HuH-7 (cell line): ENCODE measurements around the gene ERO1B.
A peak's percentile ranks its signal among the peaks of the same experiment; 100 is the strongest.
"Not testable (repeated sequence)": the region's sequence is repeated elsewhere in the genome, so short reads cannot be mapped to it uniquely, and the experiment has no call there.

Experiments
- DNase-seq: peaks from one replicate; pipeline ENCODE4 v3.0.0; 2011; ENCODE audit warnings: low spot score

The ERO1B gene

DNA sequence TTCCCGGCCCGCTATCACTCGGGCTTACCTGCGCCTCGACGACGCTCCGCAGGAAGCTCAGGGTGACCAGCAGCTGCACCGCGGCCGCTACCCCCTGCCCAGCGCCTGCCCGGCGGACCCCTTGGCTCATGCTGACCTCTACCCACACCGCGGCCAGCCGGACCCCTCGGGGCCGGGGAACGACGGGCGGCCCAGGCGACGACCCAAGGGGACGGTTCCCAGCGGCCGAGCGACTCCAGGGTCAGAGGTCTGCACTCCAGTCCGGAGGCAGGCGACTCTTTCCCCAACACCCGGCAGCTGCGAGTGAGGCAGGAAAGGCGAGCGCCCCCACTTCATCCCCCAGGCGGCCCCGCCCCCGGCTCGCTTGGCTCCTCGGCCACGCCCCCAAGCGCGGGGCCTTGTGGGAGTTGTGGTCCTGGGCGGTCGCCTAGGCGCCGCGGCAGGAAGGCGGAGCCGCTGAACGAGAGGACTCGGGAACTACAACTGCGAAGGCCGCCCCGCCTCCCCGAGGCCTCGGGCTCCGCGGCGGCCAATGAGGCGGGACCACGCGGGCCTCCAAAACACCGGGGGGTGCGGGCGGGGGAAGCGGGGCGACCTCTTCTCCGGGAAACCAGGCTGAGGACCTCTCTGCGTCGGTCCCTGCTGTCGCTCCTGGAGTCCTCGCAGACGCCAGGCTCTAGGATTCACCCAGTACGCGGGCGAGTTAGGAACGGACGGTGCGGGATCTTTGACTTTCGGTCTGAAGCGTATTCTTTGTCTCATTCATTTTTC lies at the start of gene ERO1B:
Gene ERO1B, minus strand, starts transcription at position 305 of the 771 bp plus-strand sequence. Its CDS starts 175 bp downstream, at position 130.
- peak; percentile 89 for DNase-seq

- DNase-seq: not testable (repeated sequence)
Observed at GRCh38 chr1:236331412-236331811, 49.7 kb upstream of the ERO1B start.

GRCh38 chr1:236326432-236326831 lies 44.7 kb upstream of the ERO1B start:
- DNase-seq: no peak

DNA sequence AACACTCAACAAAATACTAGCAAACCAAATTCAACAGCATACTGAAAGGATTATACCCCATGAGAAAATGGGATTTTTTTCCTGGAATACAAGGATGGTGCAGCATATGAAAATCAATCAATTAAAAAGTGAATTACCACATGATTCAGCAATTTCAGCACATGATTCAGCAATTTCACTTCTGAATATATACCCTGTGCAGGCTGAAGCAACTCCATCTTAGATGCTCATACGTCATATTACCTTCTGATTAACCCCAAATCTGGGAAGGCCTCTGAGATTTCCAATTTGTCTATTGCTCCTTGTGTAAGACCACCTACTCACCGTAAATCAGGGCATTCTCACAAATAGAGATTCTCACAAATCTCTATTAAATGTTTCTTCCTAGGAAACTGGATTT lies 43.8 kb upstream of the ERO1B start:
- no peak for DNase-seq

- DNase-seq: no peak
Observed at GRCh38 chr1:236323819-236324411, 42.2 kb upstream of the ERO1B start.

DNA sequence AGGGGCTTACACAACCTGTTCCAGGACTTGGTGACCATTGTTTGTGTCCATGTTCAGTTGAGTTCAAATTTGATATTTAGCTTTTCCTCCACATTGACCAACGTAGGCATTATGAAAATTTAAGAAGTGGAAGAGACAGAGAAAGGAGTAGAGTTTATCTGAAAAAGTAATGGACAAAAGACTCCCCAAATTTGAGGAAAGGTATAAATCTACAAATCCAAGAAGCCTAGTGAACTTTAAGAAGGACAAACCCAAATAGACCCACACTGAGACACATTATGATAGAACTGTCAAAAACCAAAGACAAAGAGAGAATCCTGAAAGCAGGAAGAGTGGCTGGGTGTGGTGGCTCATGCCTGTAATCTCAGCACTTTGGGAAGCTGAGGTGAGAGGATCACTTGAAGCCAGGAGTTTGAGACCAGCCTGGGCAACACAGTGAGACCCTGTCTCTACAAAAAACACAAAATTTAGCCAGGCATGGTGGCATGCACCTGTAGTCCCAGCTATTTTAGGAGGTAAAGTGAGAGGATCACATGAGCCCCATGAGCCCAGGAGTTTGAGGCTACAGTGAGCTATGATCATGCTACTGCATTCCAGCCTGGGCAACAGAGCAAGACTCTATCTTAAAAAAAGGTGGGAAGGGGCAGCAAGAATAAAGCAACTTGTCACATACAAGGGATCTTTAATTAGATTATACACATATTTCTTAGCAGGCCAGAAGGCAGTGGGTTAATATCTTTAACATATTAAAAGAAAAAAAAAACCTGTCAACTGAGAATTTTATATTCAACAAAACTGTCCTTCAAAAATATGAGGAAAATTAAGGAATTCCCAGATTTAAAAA lies 41.0 kb upstream of the ERO1B start:
- DNase-seq: no peak

DNA sequence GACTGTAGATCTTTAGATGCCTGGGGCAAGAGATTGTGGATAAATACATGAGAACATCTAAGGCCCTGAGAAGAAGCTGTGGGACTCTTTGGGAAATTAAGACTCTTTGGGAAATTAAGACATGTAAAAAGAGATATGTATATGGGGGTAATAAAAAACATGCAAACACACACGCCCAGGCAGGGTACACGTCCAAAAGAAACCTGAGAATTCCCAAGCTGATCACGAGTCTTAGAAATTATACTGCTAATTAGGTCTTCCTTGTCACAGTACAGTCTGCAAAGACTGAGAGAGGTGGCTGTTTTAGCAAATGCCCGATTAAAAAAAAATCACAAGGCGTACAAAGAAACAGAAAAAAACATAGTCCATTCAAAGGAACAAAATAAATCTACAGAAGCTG lies 39.3 kb upstream of the ERO1B start:
- DNase-seq: no peak

- no peak for DNase-seq
Observed at GRCh38 chr1:236320671-236321070, 38.9 kb upstream of the ERO1B start.

DNA sequence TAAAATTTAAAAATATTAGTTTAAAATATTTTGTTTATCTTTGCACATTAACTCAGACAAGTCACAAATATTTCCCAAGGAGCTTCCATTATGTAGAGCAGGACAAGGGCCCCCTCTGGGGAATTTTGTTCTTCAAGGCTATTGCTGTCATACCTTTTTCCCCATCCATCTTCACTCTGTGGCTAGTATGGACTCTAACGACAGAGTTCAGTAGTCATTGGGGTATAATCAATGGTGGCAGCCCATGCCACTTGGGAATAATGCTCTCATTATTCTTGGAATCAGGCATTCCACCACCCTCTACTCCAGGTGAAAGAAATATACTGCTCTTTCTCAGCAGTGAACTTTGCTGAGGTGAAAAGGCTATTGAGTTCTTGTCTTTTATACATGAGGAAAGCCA lies 38.5 kb upstream of the ERO1B start:
- no peak for DNase-seq

GRCh38 chr1:236316437-236316836 lies 34.7 kb upstream of the ERO1B start:
- DNase-seq: no peak

DNA sequence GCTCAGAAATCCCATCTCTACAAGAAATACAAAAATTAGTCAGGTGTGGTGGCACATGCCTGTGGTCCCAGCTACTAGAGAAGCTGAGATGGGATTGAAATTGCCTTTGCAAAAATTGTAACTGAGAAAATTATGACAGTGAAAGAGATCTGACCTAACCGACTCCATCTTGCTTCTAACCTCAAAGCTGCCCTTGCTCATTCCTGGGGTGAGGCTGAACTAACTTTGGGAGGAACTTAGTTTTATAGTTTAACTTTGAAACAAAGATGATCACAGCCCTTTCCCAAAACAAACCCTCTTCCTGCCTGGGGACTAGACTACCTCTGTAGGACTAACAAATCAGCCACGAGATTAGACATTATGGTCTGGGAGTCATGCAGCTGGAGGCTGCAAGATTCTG lies 33.8 kb upstream of the ERO1B start:
- DNase-seq: no peak

- no peak for DNase-seq
Observed at GRCh38 chr1:236315092-236315491, 33.3 kb upstream of the ERO1B start.

GRCh38 chr1:236314050-236314449 lies 32.3 kb upstream of the ERO1B start:
- DNase-seq: not testable (repeated sequence)

DNA sequence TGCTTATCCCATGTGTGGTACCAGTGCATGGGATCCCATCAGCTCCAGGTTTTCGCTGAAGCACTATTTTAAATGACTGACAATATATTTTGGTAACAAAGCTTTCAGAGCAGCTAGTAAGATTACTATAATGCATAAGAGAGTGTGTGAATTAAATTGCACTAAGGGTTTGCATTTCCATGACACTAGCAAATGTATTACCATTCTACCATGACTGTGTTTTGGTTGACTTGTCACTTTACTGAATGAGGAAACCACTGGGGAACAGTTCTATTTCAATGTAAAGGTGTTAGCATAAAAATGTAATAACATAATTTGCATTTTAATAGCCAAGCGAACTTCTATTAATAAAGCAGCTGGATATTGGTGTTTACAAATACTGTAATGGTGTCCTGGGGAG lies 31.7 kb upstream of the ERO1B start:
- DNase-seq: no peak

- no peak for DNase-seq
Observed at GRCh38 chr1:236311040-236311439, 29.3 kb upstream of the ERO1B start.

- no peak for DNase-seq
Observed at GRCh38 chr1:236308827-236309226, 27.1 kb upstream of the ERO1B start.

DNA sequence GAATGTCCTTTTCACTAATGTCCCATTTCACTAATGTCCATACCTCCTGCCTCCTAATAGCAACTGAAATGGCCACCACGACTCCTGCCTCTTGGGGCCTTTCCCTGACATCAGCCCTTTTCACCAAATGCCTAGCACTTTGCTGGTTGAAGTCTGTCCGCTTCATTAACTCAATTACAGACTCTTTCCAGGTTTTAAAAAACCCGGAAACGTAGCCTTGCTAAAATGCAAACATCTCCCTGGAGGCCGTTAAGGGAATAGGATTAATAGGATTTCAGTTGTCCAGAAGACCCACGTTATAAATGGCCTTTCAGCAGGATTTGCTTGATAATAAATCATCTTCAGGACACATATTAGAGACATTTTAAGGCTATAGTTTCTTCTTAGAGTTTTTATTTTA lies 25.7 kb upstream of the ERO1B start:
- DNase-seq: no peak

GRCh38 chr1:236304682-236305081 lies 22.9 kb upstream of the ERO1B start:
- DNase-seq: no peak

DNA sequence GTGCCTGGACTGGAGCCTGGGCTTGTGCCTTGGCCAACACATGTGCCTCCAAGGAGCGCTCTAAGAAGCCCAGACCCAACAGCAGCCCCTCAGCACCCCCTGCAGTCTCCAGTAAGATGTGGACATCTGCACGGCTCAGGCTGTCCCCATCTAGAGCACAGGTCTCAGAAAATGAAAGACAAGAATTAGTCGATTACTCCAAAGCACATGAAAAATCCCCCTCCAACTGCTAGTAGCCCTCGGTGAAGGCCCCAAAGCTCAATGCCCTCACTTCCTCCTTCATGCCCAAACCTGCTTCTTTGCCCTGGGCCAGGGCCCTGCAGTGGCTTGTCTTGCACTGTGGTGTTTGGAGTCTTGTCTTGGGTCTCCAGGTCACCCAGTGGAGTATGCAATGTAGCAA lies 21.9 kb upstream of the ERO1B start:
- DNase-seq: no peak

GRCh38 chr1:236302941-236303340 lies 21.2 kb upstream of the ERO1B start:
- DNase-seq: no peak

DNA sequence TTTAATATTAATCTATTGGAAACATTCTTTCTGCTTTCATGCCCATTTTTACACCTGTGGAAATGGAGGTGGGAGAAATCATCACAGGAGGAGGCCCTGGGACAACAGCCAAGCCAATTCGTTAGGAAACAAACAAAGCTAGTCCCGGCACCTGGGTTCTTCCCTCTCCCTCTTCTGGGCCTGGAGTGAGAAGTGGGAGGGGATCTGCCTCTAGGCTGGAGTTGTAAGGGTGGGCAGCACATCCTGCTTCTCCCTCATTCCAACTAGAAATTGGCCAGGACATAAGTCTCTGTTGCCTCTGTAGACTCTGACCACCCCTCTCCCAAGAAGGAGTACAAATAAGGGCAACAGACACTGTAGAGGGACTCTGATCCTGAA lies 20.2 kb upstream of the ERO1B start:
- DNase-seq: no peak

DNA sequence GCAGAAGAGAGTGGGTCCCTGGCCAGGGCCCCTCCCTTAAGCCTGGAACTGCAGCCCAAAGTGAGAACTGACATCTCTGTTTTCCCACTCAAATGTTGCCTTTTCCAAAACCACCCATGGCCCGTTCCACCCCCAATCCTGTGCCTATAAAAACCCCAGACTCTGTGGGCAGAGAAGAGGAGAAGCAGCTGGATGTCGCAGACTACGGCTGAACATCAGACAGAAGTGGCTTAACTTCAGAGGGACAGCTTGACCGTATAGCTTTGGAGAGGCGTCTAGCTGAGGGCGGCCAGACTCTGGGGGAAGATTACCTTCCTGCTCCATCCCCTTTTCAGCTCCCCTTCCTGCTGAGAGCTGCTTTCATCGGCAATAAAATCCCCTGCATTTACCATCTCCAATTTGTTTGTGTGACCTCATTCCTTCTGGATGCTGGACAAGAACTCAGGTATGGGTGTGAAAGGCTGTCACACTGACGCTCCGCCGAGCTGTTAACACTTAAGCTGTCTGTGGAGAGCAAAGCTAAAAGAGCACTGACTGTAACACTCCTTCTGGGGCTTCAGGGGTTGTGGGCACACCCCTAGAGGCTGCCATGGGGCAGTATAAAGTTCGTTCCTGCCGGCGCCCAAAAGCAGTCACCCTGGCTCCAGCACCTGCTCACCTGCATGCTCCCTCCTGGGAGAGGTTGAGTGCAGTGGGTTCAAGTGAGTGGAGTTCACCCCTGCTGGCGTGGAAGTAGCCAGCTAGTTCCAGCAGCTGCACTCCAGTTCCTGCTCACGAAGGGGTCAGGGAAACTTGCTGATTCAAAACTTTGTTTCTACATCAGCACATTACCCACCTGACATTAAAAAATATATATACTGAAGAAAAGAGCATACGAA lies 19.6 kb upstream of the ERO1B start:
- no peak for DNase-seq
